ENCODE measurements around the gene IQCE.

IQCE gene

DNA sequence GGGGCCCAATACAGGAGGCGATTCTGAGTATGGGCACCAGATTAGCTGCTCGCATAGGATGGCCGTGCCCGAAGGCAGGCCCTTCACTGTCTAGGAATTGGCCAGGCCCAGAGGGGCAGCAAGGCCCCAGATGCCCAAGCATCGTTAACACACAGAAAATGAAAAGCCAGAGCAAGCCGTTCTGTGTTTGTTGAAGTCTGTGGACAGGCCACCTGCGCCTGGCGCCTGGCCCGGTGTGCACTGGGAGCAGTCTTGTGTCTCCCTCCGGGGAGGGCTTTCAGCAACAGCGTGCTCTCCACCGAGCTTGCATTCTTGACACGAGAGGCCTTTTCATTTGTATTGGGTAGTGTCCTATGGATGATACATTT lies 38.5 kb downstream of the IQCE start:
- DNase-seq (ENCODE audit: low spot score), result no peak
- TF ChIP-seq, protein P1, sequence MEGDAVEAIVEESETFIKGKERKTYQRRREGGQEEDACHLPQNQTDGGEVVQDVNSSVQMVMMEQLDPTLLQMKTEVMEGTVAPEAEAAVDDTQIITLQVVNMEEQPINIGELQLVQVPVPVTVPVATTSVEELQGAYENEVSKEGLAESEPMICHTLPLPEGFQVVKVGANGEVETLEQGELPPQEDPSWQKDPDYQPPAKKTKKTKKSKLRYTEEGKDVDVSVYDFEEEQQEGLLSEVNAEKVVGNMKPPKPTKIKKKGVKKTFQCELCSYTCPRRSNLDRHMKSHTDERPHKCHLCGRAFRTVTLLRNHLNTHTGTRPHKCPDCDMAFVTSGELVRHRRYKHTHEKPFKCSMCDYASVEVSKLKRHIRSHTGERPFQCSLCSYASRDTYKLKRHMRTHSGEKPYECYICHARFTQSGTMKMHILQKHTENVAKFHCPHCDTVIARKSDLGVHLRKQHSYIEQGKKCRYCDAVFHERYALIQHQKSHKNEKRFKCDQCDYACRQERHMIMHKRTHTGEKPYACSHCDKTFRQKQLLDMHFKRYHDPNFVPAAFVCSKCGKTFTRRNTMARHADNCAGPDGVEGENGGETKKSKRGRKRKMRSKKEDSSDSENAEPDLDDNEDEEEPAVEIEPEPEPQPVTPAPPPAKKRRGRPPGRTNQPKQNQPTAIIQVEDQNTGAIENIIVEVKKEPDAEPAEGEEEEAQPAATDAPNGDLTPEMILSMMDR (IDR thresholded peaks at IDR 0.05; ENCODE audit: extremely low read depth, missing control alignments), result no peak

- no peak for DNase-seq (ENCODE audit: low spot score)
- TF ChIP-seq, protein P1 (IDR thresholded peaks at IDR 0.05; ENCODE audit: extremely low read depth, missing control alignments), result no peak
Measured at GRCh38 chr7:2598154-2598823, 39.5 kb downstream of the IQCE start.

GRCh38 chr7:2601065-2601464 lies 42.3 kb downstream of the IQCE start:
- DNase-seq (ENCODE audit: low spot score), result no peak
- TF ChIP-seq, protein P1 (IDR thresholded peaks at IDR 0.05; ENCODE audit: extremely low read depth, missing control alignments), result no peak

- TF ChIP-seq, protein P1 (IDR thresholded peaks at IDR 0.05; ENCODE audit: extremely low read depth, missing control alignments), result no peak
- DNase-seq (ENCODE audit: low spot score), result no peak
Measured at GRCh38 chr7:2601907-2602306, 43.1 kb downstream of the IQCE start.

DNA sequence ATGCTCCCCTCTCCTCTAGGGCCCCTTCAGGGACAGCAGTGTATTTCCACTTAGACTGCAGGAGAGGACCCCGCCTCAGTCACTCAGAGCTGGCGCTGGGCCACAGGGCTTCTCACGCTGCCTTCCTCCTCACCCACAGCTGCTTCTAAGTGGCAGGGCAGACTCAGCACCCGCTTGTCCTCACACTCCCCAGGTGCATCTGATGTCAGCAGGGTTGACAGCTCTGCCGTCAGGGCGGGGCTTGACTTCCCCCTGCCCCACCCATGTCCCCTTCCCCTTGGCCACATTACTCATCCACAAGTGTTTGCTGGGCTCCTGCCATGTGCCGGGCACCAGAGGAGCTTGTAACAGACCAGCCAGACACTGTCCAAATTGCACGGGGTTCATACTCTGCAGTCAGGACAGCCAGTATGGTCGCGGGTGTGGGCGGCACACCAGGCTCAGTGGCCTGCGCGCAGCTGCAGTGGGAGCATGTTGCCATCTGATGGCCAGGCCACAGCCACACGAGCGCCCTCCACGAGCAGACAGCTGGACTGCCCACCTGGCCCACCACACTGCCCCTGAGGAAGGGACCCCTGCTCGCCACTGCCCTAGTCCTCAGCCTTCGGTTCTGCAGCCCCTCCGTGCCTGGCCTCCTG lies 43.7 kb downstream of the IQCE start:
- no peak for DNase-seq (ENCODE audit: low spot score)
- TF ChIP-seq, protein P1 (IDR thresholded peaks at IDR 0.05; ENCODE audit: extremely low read depth, missing control alignments), result no peak

DNA sequence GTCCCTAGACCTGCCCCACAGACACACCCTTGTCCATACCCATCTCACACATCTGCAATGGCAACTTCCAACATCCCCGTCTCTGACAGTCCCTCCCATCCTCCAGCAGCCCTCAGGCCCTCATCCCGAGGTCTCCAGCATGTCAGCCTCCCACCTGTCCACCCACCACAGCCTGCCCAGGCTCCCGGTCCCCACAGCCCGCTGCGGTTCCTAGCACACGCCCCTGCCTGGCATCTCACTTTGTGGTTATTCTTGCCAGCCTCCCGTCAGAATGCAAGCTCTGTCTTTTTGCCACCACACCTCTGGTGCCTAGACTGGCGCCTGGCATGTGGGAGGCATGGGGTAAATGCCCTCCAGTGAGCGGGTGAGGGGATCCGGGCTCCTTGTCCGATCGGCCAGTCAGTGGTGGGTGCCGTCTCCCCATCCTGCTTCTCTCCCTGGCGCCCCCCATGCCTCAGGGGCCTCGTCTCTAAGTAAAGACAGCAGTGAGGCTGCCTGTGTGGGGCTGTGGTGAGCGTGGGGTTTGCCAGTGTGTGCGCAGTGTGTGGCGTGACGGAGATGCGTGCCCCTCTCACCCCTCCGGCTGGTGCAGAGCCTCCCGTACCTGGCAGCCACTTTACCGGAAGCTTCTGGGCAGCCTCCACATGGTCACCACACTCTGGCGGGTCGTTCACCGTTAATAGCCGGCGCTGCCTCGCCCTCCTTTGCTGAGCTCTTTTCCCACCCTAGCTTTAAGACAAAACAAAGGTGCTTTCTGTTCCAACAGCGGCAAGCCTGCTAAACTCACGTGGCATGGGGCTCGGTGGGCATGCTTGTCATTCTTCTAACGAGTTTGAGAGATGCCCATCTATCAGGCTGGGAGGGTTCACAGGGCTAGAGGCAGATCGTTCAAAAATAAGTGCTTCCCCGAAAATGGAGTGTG lies 44.5 kb downstream of the IQCE start:
- DNase-seq (ENCODE audit: low spot score), result no peak
- TF ChIP-seq, protein P1 (IDR thresholded peaks at IDR 0.05; ENCODE audit: extremely low read depth, missing control alignments), result no peak

All from GM20000 (cell line).